ENCODE measurements around the gene HPSE2.

- TF ChIP-seq, protein P1, sequence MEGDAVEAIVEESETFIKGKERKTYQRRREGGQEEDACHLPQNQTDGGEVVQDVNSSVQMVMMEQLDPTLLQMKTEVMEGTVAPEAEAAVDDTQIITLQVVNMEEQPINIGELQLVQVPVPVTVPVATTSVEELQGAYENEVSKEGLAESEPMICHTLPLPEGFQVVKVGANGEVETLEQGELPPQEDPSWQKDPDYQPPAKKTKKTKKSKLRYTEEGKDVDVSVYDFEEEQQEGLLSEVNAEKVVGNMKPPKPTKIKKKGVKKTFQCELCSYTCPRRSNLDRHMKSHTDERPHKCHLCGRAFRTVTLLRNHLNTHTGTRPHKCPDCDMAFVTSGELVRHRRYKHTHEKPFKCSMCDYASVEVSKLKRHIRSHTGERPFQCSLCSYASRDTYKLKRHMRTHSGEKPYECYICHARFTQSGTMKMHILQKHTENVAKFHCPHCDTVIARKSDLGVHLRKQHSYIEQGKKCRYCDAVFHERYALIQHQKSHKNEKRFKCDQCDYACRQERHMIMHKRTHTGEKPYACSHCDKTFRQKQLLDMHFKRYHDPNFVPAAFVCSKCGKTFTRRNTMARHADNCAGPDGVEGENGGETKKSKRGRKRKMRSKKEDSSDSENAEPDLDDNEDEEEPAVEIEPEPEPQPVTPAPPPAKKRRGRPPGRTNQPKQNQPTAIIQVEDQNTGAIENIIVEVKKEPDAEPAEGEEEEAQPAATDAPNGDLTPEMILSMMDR (IDR thresholded peaks at IDR 0.05 in 4 of 5, conservative IDR thresholded peaks at IDR 0.05 in 1 of 5): no peak
- TF ChIP-seq POLR2A (IDR thresholded peaks at IDR 0.05): no peak
These were observed 409.9 kb downstream of the HPSE2 start for GRCh38 chr10:98825741-98826140.

Data from gastrocnemius medialis (tissue), 4 donors.